Suprapubic skin (tissue), 4 donors: ENCODE measurements around the gene ZC3H8. TPM values are rescaled to one million over a fixed set of nuclear protein-coding genes. Genes with fewer than 3 reads are reported as not detected.
A peak's percentile ranks its signal among the peaks of the same experiment; 100 is the strongest.

Experiments
- DNase-seq, 2 donors: peaks; one replicate each; pipeline ENCODE4 v3.0.0-alpha.2; 2019; ENCODE audit warnings: low spot score in 2 of 2
- H3K27ac ChIP-seq: fragments of 200-600 bp; sonication (generic); one replicate; pipeline ENCODE4 v1.5.1; 2019
- H3K27me3 ChIP-seq: fragments of 200-600 bp; sonication (generic); one replicate; pipeline ENCODE4 v1.5.1; 2019
- H3K36me3 ChIP-seq: fragments of 200-600 bp; sonication (generic); one replicate; pipeline ENCODE4 v1.5.1; 2019
- H3K4me1 ChIP-seq: fragments of 200-600 bp; sonication (generic); one replicate; pipeline ENCODE4 v1.5.1; 2019
- H3K4me3 ChIP-seq: fragments of 200-600 bp; sonication (generic); one replicate; pipeline ENCODE4 v1.5.1; 2019; ENCODE audit warnings: mild to moderate bottlenecking
- H3K9me3 ChIP-seq: fragments of 200-600 bp; sonication (generic); one replicate; pipeline ENCODE4 v1.5.1; 2019
- CTCF ChIP-seq, 2 donors: fragments of 200-600 bp in 1 of 2; fragments of 450-650 bp in 1 of 2; sonication (generic) in 1 of 2; IDR thresholded peaks; one replicate each; pipeline ENCODE4 v1.5.1; 2016 to 2019; ENCODE audit warnings: antibody characterized with exemption in 2 of 2, mild to moderate bottlenecking in 1 of 2, moderate library complexity in 1 of 2
- EP300 ChIP-seq: sonication (generic); formaldehyde crosslinking; IDR thresholded peaks from one replicate; pipeline ENCODE4 v1.6.1; 2017; ENCODE audit warnings: antibody characterized with exemption
- POLR2A ChIP-seq, 2 donors: fragments of 450-650 bp; IDR thresholded peaks; one replicate each; pipeline ENCODE4 v1.6.1; 2017; ENCODE audit warnings: antibody characterized with exemption in 2 of 2, mild to moderate bottlenecking in 2 of 2, moderate library complexity in 2 of 2
- POLR2AphosphoS5 ChIP-seq, 3 donors: sonication (generic); formaldehyde crosslinking; IDR thresholded peaks; one replicate each; pipeline ENCODE4 v1.6.1; 2017; ENCODE audit warnings: antibody characterized with exemption in 3 of 3
- WGBS: methylation state at CpG from one replicate; pipeline ENCODE4 v1.1.5; 2018; 5-methylcytosine and 5-hydroxymethylcytosine counted together
- total RNA-seq, 4 donors: library from RNA; depleted of rRNA; stranded (reverse); fragments of >200 nt; gene quantifications; one replicate each; pipeline ENCODE4 v1.1.0, GENCODE V29; 2016

ZC3H8 gene
- total RNA-seq, 4 donors from 2014 or later: 10.1 to 65.9 (median 35.2) TPM

DNA sequence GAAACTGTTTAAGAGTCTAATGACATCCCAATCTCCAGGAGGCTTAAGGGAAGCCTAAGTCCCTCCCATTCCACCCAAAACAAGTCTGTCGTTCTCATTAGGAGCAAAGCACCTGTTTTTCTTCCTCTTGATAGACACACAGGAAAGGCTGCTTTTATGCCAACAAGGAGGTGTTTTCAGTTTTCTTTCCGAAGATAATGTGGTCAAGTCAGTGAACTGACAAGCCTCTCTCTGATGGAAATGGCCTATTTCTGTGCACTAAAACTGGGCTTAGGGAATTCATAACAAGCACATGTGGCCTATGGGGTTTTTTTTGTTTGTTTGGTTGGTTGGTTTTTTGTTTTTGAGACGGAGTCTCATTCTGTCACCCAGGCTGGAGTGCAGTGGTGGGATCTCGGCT lies 80.5 kb downstream of the ZC3H8 start:
- WGBS: 82% methylated on average over 4 of the region's 4 CpGs
- H3K4me1 ChIP-seq: no peaks in the 10 kb centered on the region
- DNase-seq: no peak
- H3K4me3 ChIP-seq: no peak overlapping the region
- no peaks in the 10 kb centered on the region for H3K9me3 ChIP-seq
- H3K27me3 ChIP-seq: peaks cover 3% of the 10 kb centered on the region
- no peak for TF ChIP-seq POLR2AphosphoS5 (IDR thresholded peaks at IDR 0.05)
- no peak for TF ChIP-seq EP300
- no peak for TF ChIP-seq POLR2A (IDR thresholded peaks at IDR 0.05)
- TF ChIP-seq CTCF (IDR thresholded peaks at IDR 0.05): no peak
- no peak overlapping the region for H3K27ac ChIP-seq
- no peaks in the 10 kb centered on the region for H3K36me3 ChIP-seq

DNA sequence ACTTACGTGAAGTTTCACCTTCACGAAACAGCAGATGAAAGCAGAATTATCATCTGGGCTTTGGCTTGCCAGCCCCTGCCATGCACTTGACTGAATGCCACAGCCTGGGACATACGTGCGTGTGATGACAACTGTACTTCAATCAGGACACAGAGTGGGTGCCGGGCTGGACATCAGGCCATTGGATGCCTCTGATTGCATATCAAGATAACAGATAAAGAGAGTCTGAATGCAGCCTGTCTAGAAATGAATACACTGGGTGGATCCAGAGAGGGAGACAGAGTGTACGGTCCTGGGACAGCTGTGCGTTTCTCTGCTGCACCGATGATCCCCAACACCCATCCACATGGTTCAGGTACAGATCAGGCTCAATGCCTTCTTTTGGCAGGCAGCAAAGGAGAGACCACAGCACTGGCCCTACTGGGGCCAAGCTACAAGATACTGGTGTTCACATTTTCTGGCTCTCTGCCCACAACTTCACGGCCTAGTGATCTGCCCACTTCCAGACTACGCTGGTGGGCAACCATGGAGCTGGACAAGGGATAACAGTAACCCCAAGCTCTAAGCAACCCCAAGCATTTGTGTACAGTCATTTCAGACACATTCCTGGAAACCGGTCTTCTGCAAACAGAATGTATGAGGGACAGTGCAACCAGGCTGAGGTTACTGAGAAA lies 81.1 kb downstream of the ZC3H8 start:
- Histone ChIP-seq H3K4me3 (no peak overlapping the region), H3K36me3 (no peaks in the 10 kb centered on the region), H3K27me3 (peaks cover 3% of the 10 kb centered on the region), H3K27ac (no peak overlapping the region), H3K4me1 (no peaks in the 10 kb centered on the region), H3K9me3 (no peaks in the 10 kb centered on the region)
- WGBS: 91% methylated on average over 11 of the region's 11 CpGs
- TF ChIP-seq CTCF (IDR thresholded peaks at IDR 0.05) (no peak), POLR2AphosphoS5 (IDR thresholded peaks at IDR 0.05) (no peak), EP300 (no peak), POLR2A (IDR thresholded peaks at IDR 0.05) (no peak)
- DNase-seq: no peak

GRCh38 chr2:112170495-112170894 lies 84.3 kb downstream of the ZC3H8 start:
- DNase-seq: peak in 1 of 2 donors; percentile 11
- Histone ChIP-seq H3K4me3 (no peak overlapping the region), H3K27me3 (no peaks in the 10 kb centered on the region), H3K36me3 (no peaks in the 10 kb centered on the region), H3K9me3 (no peaks in the 10 kb centered on the region), H3K27ac (no peak overlapping the region), H3K4me1 (no peaks in the 10 kb centered on the region)
- TF ChIP-seq POLR2AphosphoS5 (IDR thresholded peaks at IDR 0.05): no peak
- TF ChIP-seq CTCF (IDR thresholded peaks at IDR 0.05): no peak
- TF ChIP-seq EP300: no peak
- WGBS: 94% methylated on average over 4 of the region's 4 CpGs

GRCh38 chr2:112168422-112169124 lies 86.3 kb downstream of the ZC3H8 start:
- Histone ChIP-seq H3K4me3 (no peak overlapping the region), H3K27me3 (no peaks in the 10 kb centered on the region), H3K9me3 (no peaks in the 10 kb centered on the region), H3K36me3 (no peaks in the 10 kb centered on the region), H3K27ac (no peak overlapping the region), H3K4me1 (no peaks in the 10 kb centered on the region)
- 66% methylated on average over 9 of the region's 10 CpGs for WGBS
- peak; percentile 76 to 81 for DNase-seq
- TF ChIP-seq POLR2AphosphoS5 (IDR thresholded peaks at IDR 0.05): no peak
- TF ChIP-seq POLR2A (IDR thresholded peaks at IDR 0.05): no peak
- no peak for TF ChIP-seq EP300
- TF ChIP-seq CTCF (IDR thresholded peaks at IDR 0.05): no peak

DNA sequence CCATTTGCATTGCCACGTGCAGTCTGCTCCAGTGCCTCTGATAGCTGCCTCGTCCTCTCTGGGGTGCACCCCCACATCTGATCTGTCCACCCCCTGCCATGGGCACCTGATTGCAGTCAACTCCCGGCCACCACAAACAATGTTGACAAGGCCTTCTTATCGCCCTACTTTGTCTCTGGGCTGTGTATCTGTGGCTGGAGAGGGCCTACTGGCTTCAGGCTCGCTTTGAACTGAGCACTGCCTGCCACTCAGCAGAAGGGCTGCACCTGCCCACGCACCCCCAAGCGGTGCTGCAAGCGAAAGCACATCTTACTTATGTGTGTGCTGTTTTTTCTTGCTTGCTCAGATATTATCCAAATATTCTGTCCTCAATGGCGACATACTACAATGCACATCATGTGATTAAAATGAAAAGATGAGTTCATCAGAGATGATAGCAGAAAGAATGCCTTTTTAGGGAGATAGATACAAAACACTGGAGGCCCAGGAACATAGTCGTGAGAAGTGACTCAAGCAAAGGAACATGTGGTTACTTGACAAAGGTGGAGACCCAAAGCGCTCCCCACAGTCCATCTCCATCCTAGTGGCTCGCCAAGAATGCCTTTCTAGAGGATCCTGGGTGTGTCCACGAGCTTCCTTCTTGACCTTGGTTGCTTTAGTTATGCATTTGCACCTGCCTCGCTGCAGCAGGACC lies 87.9 kb downstream of the ZC3H8 start:
- Histone ChIP-seq H3K4me3 (no peak overlapping the region), H3K4me1 (no peaks in the 10 kb centered on the region), H3K27ac (no peak overlapping the region), H3K36me3 (no peaks in the 10 kb centered on the region), H3K27me3 (no peaks in the 10 kb centered on the region), H3K9me3 (no peaks in the 10 kb centered on the region)
- peak in 1 of 2 donors; percentile 45 for DNase-seq
- WGBS: 87% methylated on average over 14 of the region's 14 CpGs
- no peak for TF ChIP-seq POLR2AphosphoS5 (IDR thresholded peaks at IDR 0.05)
- TF ChIP-seq POLR2A (IDR thresholded peaks at IDR 0.05): no peak
- no peak for TF ChIP-seq CTCF (IDR thresholded peaks at IDR 0.05)
- TF ChIP-seq EP300: no peak
